PC-3 (cell line): ENCODE results near the gene ARHGAP25. TPM values are rescaled to one million over a fixed set of nuclear protein-coding genes. Genes with fewer than 3 reads are reported as not detected.

Experiments used
- ATAC-seq: fragments of 200-7000 bp; cut with Tn5 transposase; 2 replicates; pipeline ENCODE4 v1.9.1; 2020; ENCODE audit warnings: mild to moderate bottlenecking, moderate library complexity
- BruUV-seq: library from RNA; stranded (reverse); fragments of 400-500 nt; replicated peaks from 2 replicates; lab custom pipeline; 2021; lab: Mats Ljungman, UMichigan
- CTCF ChIA-PET: fragments of 300-600 bp; sonication (Branson Sonifier 250); formaldehyde crosslinking; loops from one replicate; lab custom pipeline; 2022; ENCODE audit warnings: antibody characterized with exemption; lab: Charles Lee
- POLR2A ChIA-PET: fragments of 300-600 bp; sonication (Branson Sonifier 250); formaldehyde crosslinking; loops from one replicate; lab custom pipeline; 2022; ENCODE audit warnings: antibody characterized with exemption; ENCODE audit not compliant: unreplicated experiment; lab: Charles Lee
- DNase-seq: peaks from one replicate; pipeline ENCODE4 v3.0.0-alpha.2; 2015
- H2AFZ ChIP-seq: fragments of 300-600 bp; sonication (generic); 2 replicates; pipeline ENCODE4 v1.6.0; 2016; ENCODE audit warnings: antibody characterized with exemption, low read length
- H3F3A ChIP-seq: fragments of 300-600 bp; sonication (generic); one replicate; pipeline ENCODE4 v1.6.0; 2017; ENCODE audit warnings: antibody characterized with exemption, low read length, control low read depth, mild to moderate bottlenecking; ENCODE audit not compliant: unreplicated experiment
- H3K27ac ChIP-seq: fragments of 300-600 bp; sonication (generic); 2 replicates; pipeline ENCODE4 v1.5.1; 2016; ENCODE audit warnings: mild to moderate bottlenecking, low read length
- H3K27me3 ChIP-seq: fragments of 300-600 bp; sonication (generic); 2 replicates; pipeline ENCODE4 v1.6.1; 2016; ENCODE audit warnings: low read length, mixed read lengths
- H3K36me3 ChIP-seq: fragments of 300-600 bp; sonication (generic); 2 replicates; pipeline ENCODE4 v1.6.1; 2016; ENCODE audit warnings: low read depth, mixed run types, low read length, mixed read lengths
- H3K4me1 ChIP-seq: fragments of 300-600 bp; sonication (generic); 2 replicates; pipeline ENCODE4 v1.5.1; 2016; ENCODE audit warnings: low read length; ENCODE audit not compliant: insufficient read depth
- H3K4me2 ChIP-seq: fragments of 300-600 bp; sonication (generic); 2 replicates; pipeline ENCODE4 v1.6.0; 2016; ENCODE audit warnings: low read length
- H3K4me3 ChIP-seq: fragments of 300-600 bp; sonication (generic); 2 replicates; pipeline ENCODE4 v1.5.1; 2016; ENCODE audit warnings: mild to moderate bottlenecking, low read length, mixed read lengths
- H3K79me2 ChIP-seq: fragments of 300-600 bp; sonication (generic); 2 replicates; pipeline ENCODE4 v1.6.1; 2017; ENCODE audit warnings: low read length, mixed read lengths
- H3K9ac ChIP-seq: fragments of 300-600 bp; sonication (generic); 2 replicates; pipeline ENCODE4 v1.6.0; 2016; ENCODE audit warnings: mild to moderate bottlenecking, low read length
- H3K9me2 ChIP-seq: fragments of 300-600 bp; sonication (generic); replicated peaks from 2 replicates; pipeline ENCODE4 v1.6.1; 2016; ENCODE audit warnings: mixed run types, low read length, mixed read lengths
- H3K9me3 ChIP-seq: fragments of 300-600 bp; sonication (generic); 2 replicates; pipeline ENCODE4 v1.6.1; 2016; ENCODE audit warnings: low read length, mixed read lengths
- H4K20me1 ChIP-seq: fragments of 300-600 bp; sonication (generic); 2 replicates; pipeline ENCODE4 v1.6.1; 2016; ENCODE audit warnings: low read length, mixed read lengths
- CTCF ChIP-seq: fragments of 300-600 bp; sonication (generic); conservative IDR thresholded peaks from 2 replicates; pipeline ENCODE4 v1.5.1; 2017; ENCODE audit warnings: antibody characterized with exemption, low read depth, mild to moderate bottlenecking, low read length
- EZH2 ChIP-seq: fragments of 300-600 bp; sonication (generic); IDR thresholded peaks from one replicate; pipeline ENCODE4 v1.6.1; 2017; ENCODE audit warnings: antibody characterized with exemption, mild to moderate bottlenecking, low read length; ENCODE audit not compliant: unreplicated experiment
- EZH2phosphoT487 ChIP-seq: fragments of 300-600 bp; sonication (generic); IDR thresholded peaks from 2 replicates; pipeline ENCODE4 v1.6.1; 2018; ENCODE audit warnings: mild to moderate bottlenecking, antibody characterized with exemption, low read length, borderline replicate concordance
- intact Hi-C: fragments of 100-400 bp; cut with micrococcal nuclease; formaldehyde crosslinking; loops from 2 replicates; pipeline ENCODE4 v1.9.0; 2023
- total RNA-seq: library from RNA; depleted of rRNA; stranded (reverse); fragments of >200 nt; gene quantifications from 2 replicates; pipeline ENCODE4 v1.2.3, GENCODE V29; 2014

The ARHGAP25 gene
- total RNA-seq, 1 experiment from 2014 or later: not detected

- BruUV-seq: no TSS peak
Measured at GRCh38 chr2:68722712-68723111, 11.9 kb upstream of the ARHGAP25 start.

GRCh38 chr2:68723181-68723580 is 11.4 kb upstream of the ARHGAP25 start:
- Histone ChIP-seq H3K9ac (no peak overlapping the region), H3K4me3 (no peak overlapping the region), H3K27me3 (no peaks in the 10 kb centered on the region), H3K4me1 (peaks cover 16% of the 10 kb centered on the region), H4K20me1 (no peaks in the 10 kb centered on the region), H3K36me3 (no peaks in the 10 kb centered on the region), H3K9me2 (no peaks in the 10 kb centered on the region), H3K9me3 (no peaks in the 10 kb centered on the region), H3F3A (no peaks in the 10 kb centered on the region), H3K27ac (no peak overlapping the region), H2AFZ (no peak overlapping the region), H3K79me2 (no peaks in the 10 kb centered on the region), H3K4me2 (no peak overlapping the region)
- CTCF ChIA-PET: interaction anchor here (1.1 kb wide), 1 partner anchor 202 kb away, joined by 3 read pairs; no protein-coding TSS in a partner anchor
- POLR2A ChIA-PET: no interaction called here
- no peak for DNase-seq
- intact Hi-C loops: no loop called here
- BruUV-seq: no TSS peak
- no peak for TF ChIP-seq EZH2phosphoT487
- no peak for TF ChIP-seq EZH2
- no peak for TF ChIP-seq CTCF
- no peak for ATAC-seq

More at GRCh38 chr2:68722712-68723111, 11.9 kb upstream of the ARHGAP25 start:
- Histone ChIP-seq H3K36me3 (no peaks in the 10 kb centered on the region), H3K4me3 (no peak overlapping the region), H3K9ac (no peak overlapping the region), H3K4me2 (no peak overlapping the region), H4K20me1 (no peaks in the 10 kb centered on the region), H3F3A (no peaks in the 10 kb centered on the region), H3K79me2 (no peaks in the 10 kb centered on the region), H3K9me3 (no peaks in the 10 kb centered on the region), H3K27me3 (no peaks in the 10 kb centered on the region), H3K4me1 (peaks cover 12% of the 10 kb centered on the region), H2AFZ (no peak overlapping the region), H3K27ac (no peak overlapping the region), H3K9me2 (no peaks in the 10 kb centered on the region)
- CTCF ChIA-PET: interaction anchor here (1.1 kb wide), 1 partner anchor 202 kb away, joined by 3 read pairs; no protein-coding TSS in a partner anchor
- ATAC-seq: no peak
- POLR2A ChIA-PET: no interaction called here
- 0 out of 2 replicates have a peak, but pooled peaks have one; percentile 10 for TF ChIP-seq CTCF
- TF ChIP-seq EZH2phosphoT487: no peak
- DNase-seq: no peak
- intact Hi-C loops: no loop called here

- no peak for TF ChIP-seq CTCF
- no peak for TF ChIP-seq EZH2phosphoT487
- no peak for TF ChIP-seq EZH2
- ATAC-seq: no peak
- Histone ChIP-seq H3K4me2 (no peak overlapping the region), H3K4me1 (peaks cover 31% of the 10 kb centered on the region), H3K9ac (no peak overlapping the region), H4K20me1 (no peaks in the 10 kb centered on the region), H3K27ac (no peak overlapping the region), H3K9me3 (no peaks in the 10 kb centered on the region), H3K9me2 (no peaks in the 10 kb centered on the region), H3F3A (no peaks in the 10 kb centered on the region), H3K79me2 (no peaks in the 10 kb centered on the region), H3K36me3 (no peaks in the 10 kb centered on the region), H3K4me3 (no peak overlapping the region), H2AFZ (no peak overlapping the region), H3K27me3 (no peaks in the 10 kb centered on the region)
- ChIA-PET POLR2A (no interaction called here), CTCF (no interaction called here)
- BruUV-seq: no TSS peak
- DNase-seq: no peak
- intact Hi-C loops: no loop called here
Measured at GRCh38 chr2:68726100-68726499, 8.5 kb upstream of the ARHGAP25 start.
